Measurements from ENCODE around the gene KCNQ1. TPM values are rescaled to one million over a fixed set of nuclear protein-coding genes. Genes with fewer than 3 reads are reported as not detected.

The KCNQ1 gene
- polyA plus RNA-seq, 1 donor (not counting 4 experiments of a cell fraction or from before 2014, with no cell fraction given), result not detected

GRCh38 chr11:2421226-2421994 lies 23.4 kb upstream of the KCNQ1 start:
- DNase-seq (ENCODE audit: low read depth, low spot score) (no peak), FAIRE-seq (no peak)
- Histone ChIP-seq H3K4me1 (ENCODE audit: control insufficient read depth, extremely low read depth, insufficient read depth, low read length) (no peaks in the 10 kb centered on the region), H3K9me1 (ENCODE audit: control insufficient read depth, extremely low read depth, insufficient read depth, low read length) (no peaks in the 10 kb centered on the region), H3K9ac (ENCODE audit: control insufficient read depth, extremely low read depth, insufficient read depth, low read length) (no peak overlapping the region), H3K4me2 (ENCODE audit: control insufficient read depth, extremely low read depth, insufficient read depth, low read depth, low read length) (no peak overlapping the region), H3K79me2 (ENCODE audit: control insufficient read depth, insufficient read depth, low read length) (no peaks in the 10 kb centered on the region), H3K27me3 (ENCODE audit: control insufficient read depth, extremely low read depth, insufficient read depth, low read length) (peaks cover 4% of the 10 kb centered on the region), H3K27ac (ENCODE audit: control insufficient read depth, insufficient read depth, low read length) (no peak overlapping the region), H2AFZ (ENCODE audit: control insufficient read depth, low read length) (no peak overlapping the region), H3K9me3 (ENCODE audit: control insufficient read depth, low read depth, low read length) (no peaks in the 10 kb centered on the region), H3K36me3 (ENCODE audit: control insufficient read depth in 2 of 2, extremely low read depth in 1 of 2, insufficient read depth in 2 of 2, low read length in 2 of 2) (no peaks in the 10 kb centered on the region), H3K4me3 (ENCODE audit: control insufficient read depth in 2 of 3, extremely low read depth in 1 of 3, insufficient read depth in 2 of 3, low read depth in 1 of 3, low read length in 3 of 3) (no peak overlapping the region), H4K20me1 (ENCODE audit: control insufficient read depth, extremely low read depth, insufficient read depth, low read length) (no peaks in the 10 kb centered on the region)
- dilution Hi-C loops (cut with MboI; ENCODE audit: extremely low pct_ligation_motif_present, low sequenced_read_pairs), result no loop called here
- no peak for TF ChIP-seq EZH2 (IDR thresholded peaks at IDR 0.05; ENCODE audit: low read length)
- no peak for TF ChIP-seq CTCF (optimal IDR thresholded peaks at IDR 0.05 in 1 of 3, IDR thresholded peaks at IDR 0.05 in 1 of 3, conservative IDR thresholded peaks at IDR 0.05 in 1 of 3; ENCODE audit: extremely low read depth in 1 of 3, insufficient read depth in 2 of 3, low read length in 3 of 3)

DNA sequence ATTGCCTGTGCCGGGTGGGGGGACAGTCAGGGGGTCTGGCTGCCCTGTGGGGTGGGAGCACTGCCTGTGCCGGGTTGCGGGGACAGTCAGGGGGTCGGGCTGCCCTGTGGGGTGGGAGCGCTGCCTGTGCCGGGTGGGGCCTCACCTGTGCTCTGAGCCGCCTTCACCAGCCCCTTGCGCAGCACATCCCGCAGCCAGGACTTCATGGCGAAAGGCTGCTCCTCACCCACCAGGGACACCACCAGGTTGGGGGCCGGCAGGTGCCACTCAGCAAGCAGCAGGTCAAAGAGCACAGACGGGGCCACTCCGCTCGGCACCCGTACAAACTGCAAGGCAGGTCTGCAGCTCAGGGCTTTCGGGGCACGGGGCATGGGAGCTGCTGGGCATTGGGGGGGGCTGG lies 22.8 kb upstream of the KCNQ1 start:
- Histone ChIP-seq H3K79me2 (ENCODE audit: control insufficient read depth, insufficient read depth, low read length) (no peaks in the 10 kb centered on the region), H3K36me3 (ENCODE audit: control insufficient read depth in 2 of 2, extremely low read depth in 1 of 2, insufficient read depth in 2 of 2, low read length in 2 of 2) (no peaks in the 10 kb centered on the region), H3K4me3 (ENCODE audit: control insufficient read depth in 2 of 3, extremely low read depth in 1 of 3, insufficient read depth in 2 of 3, low read depth in 1 of 3, low read length in 3 of 3) (no peak overlapping the region), H3K9me1 (ENCODE audit: control insufficient read depth, extremely low read depth, insufficient read depth, low read length) (no peaks in the 10 kb centered on the region), H3K4me1 (ENCODE audit: control insufficient read depth, extremely low read depth, insufficient read depth, low read length) (no peaks in the 10 kb centered on the region), H3K27ac (ENCODE audit: control insufficient read depth, insufficient read depth, low read length) (no peak overlapping the region), H2AFZ (ENCODE audit: control insufficient read depth, low read length) (no peak overlapping the region), H3K4me2 (ENCODE audit: control insufficient read depth, extremely low read depth, insufficient read depth, low read depth, low read length) (no peak overlapping the region), H3K9ac (ENCODE audit: control insufficient read depth, extremely low read depth, insufficient read depth, low read length) (no peak overlapping the region), H3K27me3 (ENCODE audit: control insufficient read depth, extremely low read depth, insufficient read depth, low read length) (peaks cover 5% of the 10 kb centered on the region), H3K9me3 (ENCODE audit: control insufficient read depth, low read depth, low read length) (no peaks in the 10 kb centered on the region), H4K20me1 (ENCODE audit: control insufficient read depth, extremely low read depth, insufficient read depth, low read length) (no peaks in the 10 kb centered on the region)
- dilution Hi-C loops (cut with MboI; ENCODE audit: extremely low pct_ligation_motif_present, low sequenced_read_pairs), result no loop called here
- DNase-seq (ENCODE audit: low read depth, low spot score), result no peak
- no peak for FAIRE-seq
- TF ChIP-seq EZH2 (IDR thresholded peaks at IDR 0.05; ENCODE audit: low read length) (no peak), CTCF (optimal IDR thresholded peaks at IDR 0.05 in 1 of 3, IDR thresholded peaks at IDR 0.05 in 1 of 3, conservative IDR thresholded peaks at IDR 0.05 in 1 of 3; ENCODE audit: extremely low read depth in 1 of 3, insufficient read depth in 2 of 3, low read length in 3 of 3) (no peak)

All from keratinocyte (primary cell).